GM21825 (cell line): ENCODE results near the gene NUDT14.

Experiments
- ATAC-seq: cut with Tn5 transposase; IDR thresholded peaks from one replicate; pipeline ENCODE4 v1.9.1; 2021; ENCODE audit warnings: mild to moderate bottlenecking, moderate library complexity; ENCODE audit not compliant: unreplicated experiment

NUDT14 gene

DNA sequence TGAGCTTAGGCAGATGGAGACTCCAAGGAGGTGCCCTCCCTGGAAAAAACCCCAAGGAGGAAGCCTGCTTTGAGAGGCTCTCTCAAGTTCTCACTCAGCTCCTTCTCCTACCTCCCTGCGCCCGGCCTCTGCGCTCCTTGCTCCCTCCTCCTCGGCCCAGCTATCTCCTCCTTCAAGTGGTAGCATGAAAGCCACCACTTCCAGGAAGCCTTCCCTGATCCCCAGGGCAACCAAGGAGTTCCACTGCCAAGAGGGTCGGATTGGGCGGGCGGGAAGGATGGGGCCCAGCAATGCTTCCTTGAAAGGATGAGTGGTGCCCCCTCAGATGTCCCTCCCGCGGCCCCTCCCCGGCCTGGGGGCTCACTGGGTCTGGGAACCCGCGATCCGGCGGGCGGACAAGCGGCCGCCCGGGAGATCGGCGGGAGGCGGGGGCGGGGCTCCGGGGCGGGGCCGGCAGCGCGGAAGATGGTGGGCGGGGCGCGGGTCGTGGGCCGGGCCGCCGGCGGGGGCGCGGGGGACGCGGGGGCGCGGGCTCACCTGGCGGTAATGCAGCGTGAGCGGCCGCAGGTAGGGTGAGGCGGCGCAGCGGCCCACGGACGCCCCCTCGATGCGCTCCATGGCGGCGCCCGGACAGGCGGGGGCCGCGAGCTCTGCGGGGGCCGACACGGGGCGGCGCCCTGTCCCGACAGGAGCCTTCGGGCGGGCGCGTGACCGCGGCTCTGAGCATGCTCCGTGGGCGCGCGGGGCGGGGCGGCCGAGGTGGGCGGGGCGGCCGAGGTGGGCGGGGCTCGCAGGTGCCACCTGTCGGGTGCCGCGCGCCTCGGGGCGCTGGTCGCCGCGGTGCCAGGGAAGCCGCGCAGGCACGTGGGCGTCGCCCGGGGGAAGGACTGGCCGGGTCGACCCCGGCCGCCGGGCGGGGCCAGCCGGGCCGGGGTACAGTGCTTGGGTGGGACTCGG, at the start of gene NUDT14:
TSS of gene NUDT14 (minus strand) at position 721 of the 957 bp plus-strand sequence. CDS start at position 618, 103 bp downstream.
- peak; percentile 60 for ATAC-seq

DNA sequence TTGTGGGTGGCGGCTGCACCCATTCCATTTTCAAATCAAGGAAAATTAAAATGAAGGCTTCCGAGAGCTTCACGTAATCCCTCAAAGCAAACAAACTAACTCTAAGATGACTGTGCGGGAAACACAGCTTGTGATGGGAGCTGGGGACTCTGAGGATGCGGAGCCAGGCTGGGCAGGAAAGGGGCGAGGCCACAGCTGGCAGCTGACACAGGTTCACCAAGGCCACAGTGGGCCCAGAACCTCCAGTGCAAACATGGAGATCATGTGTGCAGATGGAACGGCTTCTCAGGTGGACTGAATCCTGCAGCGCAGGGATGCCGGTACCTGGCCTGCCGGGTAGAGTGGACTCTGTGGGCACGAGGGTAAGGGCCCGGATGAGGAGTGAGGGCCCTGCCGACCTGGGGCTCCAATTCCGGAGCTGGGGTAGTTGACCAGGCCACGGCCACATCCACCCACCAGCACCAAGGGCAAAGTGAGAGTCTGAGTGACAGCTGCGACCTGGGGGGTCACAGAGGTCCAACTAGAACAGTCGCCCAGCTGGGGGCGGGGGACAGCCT, 48.1 kb upstream of the NUDT14 start:
- ATAC-seq, result no peak

DNA sequence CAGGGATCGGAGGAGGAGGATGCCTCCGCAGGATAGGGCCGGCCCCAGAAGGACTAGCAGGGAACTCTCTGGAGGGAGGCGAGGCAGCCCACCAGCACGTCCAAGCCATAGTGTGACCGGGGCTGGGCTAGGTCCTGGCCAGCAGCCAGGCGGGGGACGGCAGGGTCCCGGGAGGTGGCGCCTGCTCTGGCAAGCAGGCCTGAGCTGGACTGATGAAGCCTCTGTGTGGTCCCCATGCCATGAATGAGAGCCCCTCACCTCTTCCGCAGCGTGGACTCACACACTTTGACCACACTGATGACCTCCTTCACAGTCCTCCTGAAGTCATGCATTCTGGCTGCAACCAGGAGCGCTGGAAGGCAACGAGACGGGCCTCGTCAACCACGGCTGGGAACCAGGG, 47.5 kb upstream of the NUDT14 start:
- ATAC-seq, result no peak

DNA sequence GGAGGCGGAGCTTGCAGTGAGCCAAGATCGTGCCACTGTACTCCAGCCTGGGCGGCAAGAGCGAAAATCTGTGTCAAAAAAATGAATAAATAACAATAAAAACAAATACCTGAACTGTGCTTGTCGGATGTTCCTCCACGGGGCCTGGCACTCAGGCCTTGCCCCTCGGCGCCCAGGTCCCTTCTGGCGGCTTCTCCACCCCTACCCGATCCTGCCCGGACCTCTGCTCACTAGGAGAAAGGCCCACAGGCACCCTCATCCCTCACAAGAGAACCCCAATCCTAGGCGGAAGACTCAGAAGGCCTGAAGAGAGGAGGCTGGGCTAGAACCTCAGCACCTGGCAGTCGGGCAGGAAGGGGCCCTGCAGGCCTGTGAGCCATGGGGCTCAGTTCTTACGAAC, 46.2 kb upstream of the NUDT14 start:
- ATAC-seq, result no peak

DNA sequence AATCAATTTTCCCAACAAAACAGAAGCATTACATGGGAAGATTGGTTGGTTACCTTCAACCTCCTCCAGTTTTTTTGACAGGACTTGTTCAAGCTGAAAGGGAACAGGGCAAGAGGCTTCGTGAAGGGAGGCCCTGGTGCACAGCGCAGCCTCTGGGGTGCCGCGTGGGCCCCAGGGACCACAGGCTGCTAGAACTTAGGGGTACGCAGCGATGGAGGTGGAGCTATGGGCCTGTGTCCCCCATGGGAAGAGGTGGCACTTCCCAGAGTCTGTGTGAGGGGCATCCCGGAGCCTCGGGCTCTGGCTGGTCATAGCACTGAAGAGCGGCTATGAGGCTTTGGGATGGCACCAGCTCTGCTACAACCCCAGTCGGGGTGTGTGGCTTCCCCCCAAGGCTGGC, 45.1 kb upstream of the NUDT14 start:
- ATAC-seq, result no peak

DNA sequence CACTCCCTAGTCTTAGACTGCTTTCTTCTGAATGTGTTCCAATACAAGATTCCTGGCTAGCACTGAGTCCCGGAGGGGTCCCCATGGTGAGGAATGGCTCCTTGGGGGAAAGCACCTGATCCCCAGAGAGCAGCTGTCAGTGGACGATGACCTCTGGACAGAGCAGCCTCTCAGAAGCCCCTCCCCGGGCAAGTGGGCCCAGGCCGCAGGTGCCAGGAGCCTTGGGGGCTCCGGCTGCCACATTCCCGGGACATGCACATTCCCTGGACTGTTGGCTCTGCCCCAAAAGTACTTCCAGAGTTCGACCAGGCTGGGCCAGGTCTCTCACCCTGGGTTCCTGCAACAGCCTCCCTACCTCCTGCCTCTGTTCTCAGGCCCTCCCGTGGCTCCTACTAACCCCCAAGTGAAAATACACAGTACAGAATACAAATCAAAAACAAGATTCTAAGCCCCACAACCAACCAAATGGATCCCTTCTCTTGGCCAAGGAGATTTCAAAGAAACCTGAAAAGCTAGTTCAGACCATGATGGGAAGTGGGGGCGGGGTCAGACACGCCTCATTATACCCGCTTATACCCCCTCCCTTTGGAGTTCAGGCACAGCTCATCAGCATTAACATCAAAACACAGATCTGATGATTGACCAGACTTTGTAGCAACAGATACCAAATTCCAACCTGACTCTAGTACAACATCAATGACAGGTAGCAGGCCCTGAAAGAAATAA, 43.9 kb upstream of the NUDT14 start:
- no peak for ATAC-seq

DNA sequence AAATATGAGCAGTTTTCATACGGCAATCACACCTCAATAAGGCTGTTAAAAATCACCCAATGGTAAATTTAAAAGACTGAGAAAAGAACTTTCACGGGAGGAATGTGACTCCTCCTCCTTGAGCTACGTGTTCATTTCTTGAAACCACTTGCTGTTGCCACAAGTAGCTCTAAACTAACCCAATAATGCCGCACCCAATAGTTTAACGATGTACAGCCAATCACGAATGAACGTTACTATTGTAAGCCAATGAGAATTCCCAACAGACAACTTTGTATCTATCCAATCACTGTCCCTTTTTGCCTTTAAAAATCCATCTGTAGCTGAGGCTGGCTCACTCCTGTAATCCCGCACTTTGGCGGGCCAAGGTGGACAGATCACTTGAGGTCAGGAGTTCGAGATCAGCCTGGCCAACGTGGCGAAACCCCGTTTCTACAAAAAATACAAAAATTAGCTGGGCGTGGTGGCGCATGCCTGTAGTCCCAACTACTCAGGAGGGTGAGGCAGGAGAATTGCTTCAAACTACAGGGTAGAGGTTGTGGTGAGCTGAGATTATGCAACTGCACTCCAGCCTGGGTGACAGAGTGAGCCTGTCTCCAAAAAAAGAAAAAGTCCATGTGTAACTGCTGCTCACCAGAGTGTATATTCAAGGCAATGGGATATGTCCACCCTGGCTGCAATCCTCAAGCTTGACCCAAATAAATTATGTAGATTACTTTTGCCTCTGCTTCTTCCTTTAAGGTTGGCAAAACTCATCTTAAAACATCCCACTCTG, 42.8 kb upstream of the NUDT14 start:
- ATAC-seq, result no peak

DNA sequence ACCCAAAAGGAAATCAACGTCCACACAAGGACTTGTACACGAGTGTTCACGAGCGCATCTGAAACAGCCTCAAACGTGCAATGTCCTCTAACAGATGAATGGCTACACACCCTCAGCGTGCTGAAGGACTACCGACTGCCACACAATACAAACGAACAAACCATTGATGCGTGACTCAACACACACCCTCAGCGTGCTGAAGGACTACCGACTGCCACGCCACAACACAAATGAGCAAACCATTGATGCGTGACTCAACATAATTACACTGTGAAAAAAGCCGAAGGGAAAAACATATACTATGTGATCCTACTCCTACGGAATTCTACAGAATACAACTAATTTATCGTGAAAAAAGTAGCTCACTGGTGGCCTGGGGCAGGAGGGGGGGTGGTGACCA, 42.1 kb upstream of the NUDT14 start:
- ATAC-seq, result no peak

DNA sequence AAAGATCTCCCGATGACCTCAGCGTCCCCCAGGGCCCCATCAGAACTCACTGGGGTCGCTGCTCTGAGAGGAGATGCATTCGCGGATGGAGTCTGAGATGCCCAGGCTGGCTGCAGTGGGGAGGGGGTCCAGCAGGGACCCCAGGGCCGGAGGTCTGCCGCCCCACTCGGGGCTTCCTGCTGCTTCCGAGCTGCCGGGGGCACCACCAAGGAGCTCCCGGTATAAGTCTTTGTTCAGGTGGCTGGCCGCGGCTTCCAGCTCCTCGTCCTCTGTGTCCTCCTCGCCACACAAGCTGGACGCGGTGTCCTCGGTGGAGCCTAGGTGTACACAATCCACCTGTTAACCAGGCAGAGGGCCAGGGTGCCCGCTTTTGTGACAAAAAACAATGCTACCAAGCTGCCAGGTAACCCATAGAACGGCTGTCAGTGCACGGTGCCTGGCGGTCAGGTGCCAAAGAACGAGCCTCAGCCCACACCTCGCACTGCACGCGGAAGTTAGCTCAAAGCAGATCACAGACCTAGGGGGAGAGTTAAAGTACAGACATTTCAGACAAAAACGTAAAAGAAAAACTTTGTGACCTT, 40.6 kb upstream of the NUDT14 start:
- ATAC-seq, result no peak

DNA sequence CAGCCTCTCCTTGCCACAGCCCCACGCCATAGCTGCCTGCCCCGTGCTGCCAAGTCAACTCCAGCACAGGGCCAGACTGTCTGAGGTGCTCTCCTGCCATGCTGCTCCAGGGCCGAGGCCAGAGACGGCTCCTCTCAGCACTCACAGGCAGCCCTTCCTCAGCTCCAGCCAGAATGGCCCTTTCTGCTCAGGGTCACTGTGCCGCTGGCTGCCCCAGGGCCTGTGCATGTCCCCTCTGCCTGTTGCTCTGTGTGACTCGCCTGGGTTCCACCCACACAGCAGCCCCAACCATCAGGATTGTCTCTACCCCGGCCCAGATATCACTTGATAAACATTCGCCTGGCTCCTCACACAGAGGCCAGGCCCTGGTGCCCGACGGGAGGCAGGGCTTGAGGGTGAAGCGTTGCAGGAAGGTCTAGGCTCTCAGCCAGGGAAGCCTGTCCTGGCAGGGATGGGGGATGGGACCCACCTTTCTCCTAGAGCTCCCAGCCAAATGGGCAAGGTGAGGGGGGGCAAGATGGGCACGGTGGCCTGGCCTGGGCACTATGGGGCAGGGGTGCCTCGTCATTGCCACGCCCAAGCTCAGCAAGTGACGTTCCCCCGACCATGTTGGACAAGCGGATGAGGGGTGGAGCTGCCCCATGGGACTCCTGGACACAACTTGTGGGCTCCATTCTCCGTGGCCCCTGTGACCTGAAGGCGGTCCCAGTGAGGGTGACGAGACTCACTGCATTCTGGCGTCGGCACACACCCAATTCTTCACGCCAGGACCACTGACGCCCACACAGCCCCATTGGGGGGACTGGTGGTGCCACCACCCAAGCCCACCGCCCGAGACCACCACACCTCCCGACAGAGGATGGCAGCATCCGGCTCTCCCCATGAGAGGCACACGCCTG, 39.8 kb upstream of the NUDT14 start:
- no peak for ATAC-seq

DNA sequence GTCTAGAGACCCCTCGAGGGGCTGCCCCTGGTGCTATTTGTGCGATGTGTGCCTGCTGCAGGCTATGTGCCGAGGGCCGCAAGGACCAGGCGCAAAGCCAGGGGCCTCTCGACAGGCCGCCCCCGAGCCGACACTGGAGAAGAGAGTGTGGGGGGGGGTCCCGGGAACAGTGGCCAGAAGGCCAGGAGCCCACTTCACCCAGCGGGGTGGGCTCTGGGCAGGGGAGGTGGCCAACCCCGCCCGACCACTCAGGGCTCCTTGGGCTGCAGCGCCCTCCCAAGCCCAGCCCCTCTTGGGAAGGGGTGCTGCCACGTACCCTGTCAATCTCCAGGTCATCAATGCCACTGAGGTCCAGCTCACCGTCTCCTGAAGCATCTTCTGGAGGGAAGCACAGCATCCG, 38.6 kb upstream of the NUDT14 start:
- ATAC-seq, result no peak

DNA sequence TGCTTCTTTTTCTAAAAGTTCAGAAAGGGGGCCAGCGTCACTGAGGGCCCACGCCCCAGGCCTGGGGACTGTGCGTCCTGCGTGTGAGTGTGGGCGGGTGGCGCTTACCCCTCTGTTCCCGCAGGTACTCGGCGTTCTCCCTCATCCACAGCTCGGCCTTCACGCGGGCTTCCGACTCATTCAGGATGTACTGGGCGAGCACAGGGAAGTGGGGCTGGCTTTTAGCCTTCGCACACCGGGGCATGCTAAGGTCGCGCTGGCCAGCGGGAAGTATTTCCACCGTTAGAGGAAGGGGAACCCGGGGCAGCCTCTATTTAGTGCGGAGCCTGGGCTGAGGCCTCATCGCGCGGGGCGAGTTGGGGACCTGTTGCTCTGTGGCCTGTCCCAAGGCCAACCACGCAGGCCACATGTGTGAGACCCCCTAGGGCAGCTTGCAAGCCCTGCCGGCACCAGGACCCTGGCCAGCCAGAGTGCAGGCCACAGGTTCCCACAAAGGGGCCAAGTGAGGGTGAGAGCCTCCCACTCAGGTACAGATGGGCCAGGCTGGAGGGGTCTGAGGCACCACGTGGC, 38.0 kb upstream of the NUDT14 start:
- ATAC-seq, result no peak

DNA sequence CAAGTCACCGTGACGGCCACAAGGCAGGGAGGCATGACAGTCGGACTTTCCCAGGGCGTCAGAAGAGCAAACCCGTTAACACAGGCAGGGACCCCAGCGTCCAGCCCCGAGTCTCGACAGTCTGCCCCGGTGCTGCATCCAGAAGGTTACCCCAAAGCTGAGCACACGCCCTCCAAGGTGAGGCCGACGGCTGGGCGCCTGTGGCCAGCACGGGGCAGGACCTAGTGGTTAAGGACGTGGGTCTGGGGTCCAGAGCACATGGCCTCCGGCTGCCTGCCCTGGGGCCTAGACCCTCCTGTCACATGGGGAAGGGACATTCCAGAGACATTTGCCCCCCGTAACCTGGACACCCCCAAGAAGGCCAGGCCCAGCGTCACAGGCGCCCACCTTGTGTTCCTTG, 37.5 kb upstream of the NUDT14 start:
- no peak for ATAC-seq

DNA sequence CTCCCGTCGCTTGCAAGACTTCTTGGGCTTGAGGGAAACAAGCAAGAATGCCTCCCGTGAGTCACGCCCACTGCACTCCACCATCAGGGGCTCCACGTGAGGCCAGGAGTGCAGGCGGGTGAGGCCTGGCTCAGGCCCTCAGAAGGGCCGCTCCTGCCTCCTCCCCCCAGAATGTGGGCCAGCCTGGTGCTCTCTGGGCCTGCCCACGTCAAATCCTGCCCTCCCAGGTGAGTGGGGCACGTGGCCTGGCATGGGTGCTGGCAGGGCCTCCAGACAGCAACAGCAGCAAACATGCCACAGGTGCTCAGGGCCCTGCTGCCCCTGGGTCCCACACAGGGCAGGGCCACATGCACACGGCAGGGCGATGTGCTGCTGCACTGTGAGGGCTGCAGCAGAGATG, 36.7 kb upstream of the NUDT14 start:
- ATAC-seq, result no peak

DNA sequence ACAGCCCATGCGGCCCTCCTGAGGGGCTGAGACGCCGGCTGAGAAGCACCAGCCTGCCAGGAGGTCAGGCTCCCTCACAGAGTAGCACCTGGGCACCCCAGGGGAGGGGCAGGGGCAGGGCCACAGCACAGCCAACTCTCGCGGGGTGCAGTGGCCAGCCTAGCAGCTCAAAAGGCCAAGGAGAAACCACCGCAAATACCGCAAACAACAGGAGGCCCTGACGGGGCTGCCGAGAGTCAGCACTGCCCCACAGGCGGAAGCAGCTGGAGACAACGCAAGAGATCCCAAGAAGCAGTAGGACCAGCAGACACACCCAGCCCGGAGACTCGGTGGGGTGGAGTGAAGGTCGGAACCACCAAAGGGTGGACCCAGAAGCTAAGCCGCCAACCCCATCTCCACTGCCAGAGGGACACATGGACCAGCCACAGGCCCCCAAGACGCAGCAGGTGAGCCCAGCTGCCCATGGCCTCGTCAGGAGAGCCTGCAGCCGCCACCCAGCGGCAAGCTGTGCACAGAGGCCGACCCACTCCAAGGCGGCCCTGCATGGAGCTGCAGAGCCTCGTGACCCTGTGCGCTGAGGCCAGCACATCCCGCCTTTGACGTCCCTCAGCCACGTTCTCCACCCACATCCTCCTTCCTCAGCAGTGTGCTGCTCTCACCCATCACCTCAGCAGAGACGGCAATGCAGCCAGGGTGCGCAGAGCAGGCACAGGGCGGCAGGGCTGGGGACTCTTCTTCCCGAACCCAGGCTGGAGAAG, 35.6 kb upstream of the NUDT14 start:
- ATAC-seq, result no peak

DNA sequence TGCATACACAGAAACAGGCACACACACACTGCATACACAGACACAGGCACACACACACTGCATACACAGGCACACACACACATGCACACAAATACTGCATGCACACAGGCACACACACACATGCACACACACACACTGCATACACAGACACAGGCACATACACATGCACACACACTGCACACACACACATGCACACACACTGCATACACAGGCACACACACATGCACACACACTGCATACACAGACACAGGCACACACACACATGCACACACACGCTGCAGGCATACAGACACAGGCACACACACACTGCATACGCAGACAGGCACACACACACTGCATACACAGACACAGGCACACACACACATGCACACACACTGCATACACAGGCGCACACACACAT, 34.5 kb upstream of the NUDT14 start:
- no peak for ATAC-seq

DNA sequence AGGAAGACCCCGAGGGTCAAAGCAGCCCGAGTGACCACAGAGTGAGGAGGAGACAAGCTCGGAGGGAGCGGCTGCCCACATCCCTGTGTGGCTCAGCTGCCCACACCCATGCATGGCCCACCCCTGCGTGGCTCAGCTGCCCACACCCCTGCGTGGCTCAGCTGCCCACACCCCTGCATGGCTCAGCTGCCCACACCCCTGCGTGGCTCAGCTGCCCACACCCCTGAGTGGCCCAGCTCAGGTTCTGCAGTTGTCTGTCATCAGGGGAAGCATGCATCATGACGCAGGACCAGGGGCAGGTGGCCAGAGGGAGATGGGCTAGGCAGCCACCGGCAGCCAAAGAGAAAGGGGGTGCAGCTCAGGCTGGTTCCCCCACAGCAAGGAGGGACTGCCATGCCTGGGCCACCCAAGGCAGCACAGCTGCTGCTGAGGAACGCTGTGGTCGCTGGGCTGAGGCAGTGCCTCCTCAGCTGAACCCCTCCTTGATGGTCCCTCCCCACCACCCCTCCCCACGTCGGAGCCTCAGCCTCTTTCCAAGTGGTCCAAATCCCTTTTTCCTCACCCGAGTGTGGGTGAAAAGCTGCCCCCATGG, 33.3 kb upstream of the NUDT14 start:
- no peak for ATAC-seq

DNA sequence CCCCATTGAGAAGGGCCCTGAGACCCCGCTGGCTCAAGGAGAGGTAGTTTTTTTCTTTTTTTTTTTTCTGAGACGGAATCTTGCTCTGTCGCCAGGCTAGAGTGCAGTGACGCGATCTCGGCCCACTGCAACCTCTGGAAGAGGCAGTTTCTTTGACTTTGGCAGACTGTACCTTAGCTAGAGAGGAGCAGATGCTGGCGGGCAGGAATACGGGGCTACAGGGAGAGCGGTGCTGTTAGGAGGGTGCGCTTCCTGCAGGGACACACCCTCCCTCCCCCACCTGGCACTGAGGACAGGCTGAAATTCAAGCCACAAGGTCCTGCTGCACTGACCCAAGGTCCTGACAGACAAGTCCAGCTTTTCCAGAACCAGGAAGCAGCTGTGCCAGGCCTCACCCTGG, 32.2 kb upstream of the NUDT14 start:
- no peak for ATAC-seq
